HG03095 (cell line): ENCODE results near the gene RASAL3.
A peak's percentile ranks its signal among the peaks of the same experiment; 100 is the strongest.

Source experiments
- ATAC-seq: cut with Tn5 transposase; IDR thresholded peaks from one replicate; pipeline ENCODE4 v1.9.1; 2021; ENCODE audit warnings: moderate library complexity; ENCODE audit not compliant: unreplicated experiment

Gene RASAL3

DNA sequence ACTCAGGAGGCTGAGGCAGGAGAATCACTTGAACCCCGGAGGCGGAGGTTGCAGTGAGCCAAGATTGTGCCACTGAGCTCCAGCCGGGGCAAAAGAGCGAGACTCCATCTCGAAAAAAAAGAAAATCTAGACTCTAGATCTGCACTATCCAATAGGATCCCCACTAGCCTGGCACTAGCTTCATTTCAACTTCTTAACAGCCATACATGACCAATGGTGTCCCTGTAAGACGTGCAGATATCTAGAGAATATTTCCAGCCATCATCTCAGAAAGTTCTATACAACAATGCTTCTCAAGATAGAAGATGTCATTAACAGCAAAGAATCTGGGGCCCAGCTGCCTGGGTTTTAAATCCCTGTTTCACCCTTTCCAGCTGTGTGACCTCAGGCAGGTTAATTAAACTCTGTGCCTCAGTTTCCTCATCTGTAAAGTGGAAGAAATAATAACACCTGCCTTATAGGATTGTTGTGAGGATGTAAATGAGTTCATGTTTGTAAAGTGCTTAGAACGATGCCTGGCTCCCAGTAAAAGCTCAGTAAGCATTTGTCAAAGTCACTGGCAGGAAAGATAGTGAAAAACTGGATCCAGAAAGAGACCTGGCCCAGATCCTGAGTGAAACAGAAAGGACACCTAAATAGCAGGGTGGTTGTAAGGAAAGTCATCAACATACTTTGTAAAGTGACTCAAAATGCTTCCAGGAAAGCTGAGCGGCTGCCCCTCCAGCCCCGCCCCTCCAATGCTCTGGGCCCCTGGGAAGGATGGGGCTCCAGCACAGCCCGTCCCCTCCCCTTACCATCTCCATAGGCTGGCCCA lies 28.1 kb downstream of the RASAL3 start:
- no peak for ATAC-seq

DNA sequence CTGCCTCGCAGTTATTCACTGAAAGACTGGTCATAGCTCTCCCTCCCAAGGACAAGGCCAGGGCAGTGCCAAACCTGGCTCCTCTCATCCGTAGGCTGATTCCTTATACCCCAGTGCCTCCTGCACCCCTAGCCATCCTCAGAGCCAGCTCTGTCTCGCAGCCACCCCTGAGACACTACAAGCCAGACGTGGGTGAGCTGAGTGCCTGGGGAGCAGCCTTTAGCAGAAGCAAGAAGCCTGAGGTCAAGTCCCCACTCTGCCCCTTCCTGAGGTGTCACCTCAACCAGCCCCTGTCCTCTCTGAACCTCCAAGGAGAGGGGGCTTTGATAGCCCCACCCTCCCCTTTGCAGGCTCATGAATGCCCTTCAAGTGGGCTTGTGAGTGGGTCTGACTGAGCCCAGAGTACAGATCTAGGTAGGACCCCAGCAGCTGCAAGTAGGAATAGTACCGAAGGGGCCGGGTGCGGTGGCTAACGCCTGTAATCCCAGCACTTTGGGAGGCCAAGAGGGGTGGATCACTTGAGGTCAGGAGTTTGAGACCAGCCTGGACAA lies 30.8 kb downstream of the RASAL3 start:
- ATAC-seq, result no peak

DNA sequence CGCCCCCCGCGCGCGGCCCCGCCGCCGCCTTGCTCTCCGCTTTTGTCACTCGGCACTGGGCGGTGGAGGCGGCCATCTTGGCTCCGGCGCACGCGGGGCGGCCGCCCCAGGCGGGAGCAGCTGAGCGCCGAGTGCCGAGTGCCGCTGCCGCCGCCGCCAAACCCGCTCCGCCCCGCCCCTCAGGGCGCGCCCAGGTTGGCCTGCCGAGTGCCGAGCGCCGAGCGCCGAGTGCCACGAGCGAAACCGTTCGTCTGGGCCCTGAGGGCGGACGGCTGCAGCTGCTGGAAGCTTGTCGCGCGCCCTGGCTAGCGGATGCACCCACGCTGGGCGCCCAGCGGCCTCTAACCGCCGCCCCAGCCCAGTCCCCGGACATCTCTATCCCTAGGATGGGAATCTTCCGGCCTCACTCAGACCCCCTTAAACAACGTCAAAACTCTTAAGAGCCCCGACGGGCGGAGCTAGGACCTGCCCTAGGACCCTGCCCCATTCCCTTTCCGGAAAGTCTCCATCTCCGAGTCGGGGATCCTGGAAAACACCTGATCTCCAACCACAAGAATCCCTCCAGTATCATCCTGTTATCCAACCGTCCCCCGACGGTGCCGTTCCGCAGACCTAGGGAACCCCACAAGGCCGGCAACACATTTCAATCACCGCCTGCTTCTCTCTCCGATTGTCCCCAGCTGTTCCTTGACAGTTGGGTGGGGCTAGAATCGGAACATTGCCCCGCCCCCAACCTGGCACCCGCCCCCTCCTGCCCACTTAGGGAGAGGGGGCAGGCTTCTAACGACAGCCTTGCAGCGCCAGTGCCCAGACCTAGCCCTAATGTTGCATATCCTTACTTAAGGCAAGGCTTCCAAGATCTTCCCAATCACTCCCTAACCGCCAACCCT lies 31.5 kb downstream of the RASAL3 start:
- ATAC-seq, result peak; percentile 67

DNA sequence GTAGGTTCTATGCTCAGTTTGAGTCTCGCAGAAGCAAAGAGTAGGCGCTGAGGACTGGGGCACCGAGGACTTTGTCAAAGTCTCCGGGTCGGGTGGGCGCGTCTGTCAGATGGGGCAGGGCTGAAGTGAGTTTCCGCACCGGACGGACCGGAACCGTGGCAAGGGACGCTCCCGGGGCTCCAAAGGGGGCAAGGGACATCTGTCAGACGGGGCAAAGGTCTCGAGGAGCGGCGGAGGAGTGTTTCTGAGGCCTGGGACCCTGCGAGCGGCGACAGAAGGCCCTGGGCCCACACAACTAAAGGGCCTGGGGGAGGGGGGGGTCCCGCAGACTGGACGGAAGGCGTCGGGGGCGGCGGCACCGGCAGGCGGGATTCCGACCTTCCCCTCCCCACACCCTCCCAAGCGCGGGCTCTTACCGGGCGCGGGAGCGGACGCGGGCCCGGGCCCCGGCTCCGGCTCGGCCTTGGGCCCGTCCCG lies 32.3 kb downstream of the RASAL3 start:
- ATAC-seq, result no peak

DNA sequence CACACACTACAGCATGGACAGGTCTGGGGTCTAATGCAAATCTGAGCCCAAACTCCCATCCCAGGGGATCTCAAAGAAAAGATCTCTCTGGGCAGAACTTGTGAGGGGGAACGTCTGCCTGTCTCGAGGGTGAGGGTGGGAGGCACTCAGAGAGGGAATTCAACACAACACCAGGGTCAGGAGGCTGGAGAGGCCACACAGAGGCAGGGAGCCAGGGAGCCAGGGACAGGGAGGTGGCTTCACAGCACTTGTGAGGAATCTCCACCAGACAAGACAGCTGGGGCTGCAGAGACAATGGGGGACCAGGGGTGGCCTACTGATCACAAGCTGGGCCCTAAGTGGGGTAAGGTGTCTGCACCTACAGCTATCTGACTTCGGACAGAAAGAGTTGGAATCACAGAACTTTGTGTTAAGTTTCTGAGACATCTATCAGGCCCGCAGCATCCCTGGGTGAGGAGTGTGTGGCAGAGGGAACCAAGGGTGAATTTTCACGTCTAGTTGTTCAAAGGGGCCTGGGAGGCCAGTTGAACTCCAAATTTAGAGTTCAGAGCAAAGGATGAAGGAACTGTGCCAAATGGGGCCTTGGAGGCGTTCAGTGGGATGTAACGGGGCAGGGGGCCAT lies 32.8 kb downstream of the RASAL3 start:
- no peak for ATAC-seq

DNA sequence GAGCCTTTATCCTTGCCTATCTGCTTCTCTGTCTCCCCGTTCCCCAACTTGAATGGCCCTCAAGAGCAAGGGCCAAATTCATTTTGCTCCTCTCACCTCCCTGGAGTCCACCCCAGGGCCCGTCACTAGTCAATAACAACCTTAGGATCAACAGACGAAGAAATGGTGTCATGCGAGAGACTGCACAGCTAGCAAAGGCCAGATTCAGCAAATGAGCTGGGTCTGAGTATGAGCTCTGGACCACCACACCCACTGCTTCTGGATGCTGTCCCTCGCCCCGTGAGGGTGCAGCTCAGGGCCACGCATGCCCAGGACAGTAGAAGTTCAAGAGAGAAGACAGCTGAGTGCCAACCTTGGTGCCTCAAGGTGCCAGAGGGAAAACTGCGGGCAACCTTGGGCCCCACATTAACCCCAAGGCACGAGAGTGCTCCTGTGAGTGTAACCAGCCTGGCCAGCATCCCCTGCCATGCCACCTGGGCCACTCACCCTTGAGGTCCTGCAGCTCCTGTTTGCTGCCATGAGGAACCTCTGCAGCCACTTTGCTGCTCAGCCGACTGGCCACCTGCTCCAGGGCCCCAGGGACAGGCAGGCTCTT lies 33.7 kb downstream of the RASAL3 start:
- no peak for ATAC-seq

DNA sequence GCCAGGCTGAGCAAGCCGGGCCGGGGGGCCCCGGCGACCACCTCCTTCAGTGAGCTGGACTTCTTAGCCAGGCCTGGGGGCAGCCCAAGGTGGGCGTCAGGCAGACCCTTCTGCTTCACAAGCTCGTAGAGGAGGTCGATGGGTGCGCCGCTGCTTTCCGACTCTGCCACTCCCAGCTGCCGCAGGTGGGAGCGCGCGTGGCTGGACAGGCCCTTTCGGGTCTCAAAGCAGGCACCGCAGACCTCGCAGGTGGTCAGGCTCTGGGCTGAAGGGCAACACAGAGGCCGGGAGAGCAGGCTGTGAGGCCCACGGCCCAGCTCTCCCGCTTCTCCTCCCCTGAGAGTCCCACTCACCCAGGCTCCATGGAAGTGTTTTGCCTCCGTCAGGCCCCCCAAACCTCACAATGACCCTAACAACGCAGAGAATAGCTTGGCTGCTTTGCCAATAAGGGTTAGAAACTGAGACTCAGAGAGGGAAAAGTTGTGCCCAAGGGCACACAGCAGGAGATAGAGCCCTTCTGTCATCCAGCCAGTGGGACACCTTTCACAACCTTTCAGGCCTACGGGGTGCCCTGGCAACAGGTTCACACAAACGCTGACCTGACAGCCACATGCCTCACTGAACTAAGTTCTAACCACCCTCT lies 34.4 kb downstream of the RASAL3 start:
- ATAC-seq, result no peak

DNA sequence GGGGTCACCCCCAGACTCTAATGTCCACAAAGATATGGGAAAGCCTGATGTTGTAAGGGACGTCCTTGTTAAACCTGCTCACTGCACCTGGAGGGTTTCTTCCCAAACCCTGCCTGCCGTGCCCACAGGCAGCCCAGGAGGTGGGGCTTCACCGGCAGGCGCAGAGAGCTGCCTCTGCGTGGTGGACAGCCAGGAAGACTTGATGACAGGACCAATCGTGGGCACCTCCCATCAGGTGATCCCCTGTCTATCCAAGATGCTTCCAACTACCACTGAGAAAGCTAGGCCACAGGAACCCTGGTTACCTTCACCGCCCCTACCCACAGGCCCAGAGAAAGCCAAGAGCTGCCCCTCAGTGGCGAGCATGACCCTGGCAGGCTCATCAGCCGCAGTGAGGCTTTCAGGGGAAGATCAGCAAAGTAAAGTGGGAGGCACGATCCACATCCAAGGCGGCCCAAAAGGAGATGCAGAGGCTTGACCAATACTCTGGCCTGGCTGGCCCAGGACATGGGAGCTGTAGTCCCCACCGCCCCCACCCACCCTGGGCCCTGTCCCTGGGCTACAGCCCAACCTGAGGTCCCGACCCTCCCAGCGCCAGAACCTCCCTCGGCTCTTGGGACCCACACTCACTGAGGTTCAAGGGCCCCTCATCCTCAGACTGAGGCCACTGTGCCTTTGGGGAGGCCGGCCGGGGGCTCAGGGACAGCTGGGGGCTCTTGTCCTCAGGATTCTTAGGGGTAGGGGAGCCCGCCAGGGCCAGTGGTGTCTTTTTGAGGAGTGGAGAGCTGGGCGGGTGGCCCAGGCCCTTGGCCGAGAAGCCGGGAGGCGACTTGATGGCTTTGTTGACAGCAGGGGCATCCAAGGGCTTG lies 35.2 kb downstream of the RASAL3 start:
- ATAC-seq, result no peak

DNA sequence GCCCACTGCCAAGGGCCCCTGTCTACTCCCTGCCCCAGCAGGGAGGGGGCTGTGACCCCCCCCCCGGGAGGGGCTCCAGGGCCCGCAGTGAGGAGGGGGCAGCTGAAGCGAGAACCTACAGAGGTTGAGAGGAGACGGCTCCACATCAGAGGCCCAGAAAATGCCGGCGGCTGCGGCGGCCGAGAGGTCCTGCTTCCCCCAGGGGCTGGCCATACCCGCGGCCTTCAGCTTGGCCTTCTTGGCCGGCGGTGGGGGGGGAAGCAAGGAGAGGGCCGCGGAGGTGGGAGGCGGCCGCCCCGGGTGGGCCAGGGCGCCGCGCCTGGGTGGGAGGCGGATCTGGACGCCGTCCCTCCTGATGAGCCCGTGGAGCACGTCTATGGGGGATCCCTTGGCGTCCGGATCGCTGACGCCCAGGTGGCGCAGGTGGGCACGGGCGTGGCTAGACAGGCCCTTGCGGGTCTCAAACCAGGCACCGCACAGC lies 36.3 kb downstream of the RASAL3 start:
- ATAC-seq, result no peak

DNA sequence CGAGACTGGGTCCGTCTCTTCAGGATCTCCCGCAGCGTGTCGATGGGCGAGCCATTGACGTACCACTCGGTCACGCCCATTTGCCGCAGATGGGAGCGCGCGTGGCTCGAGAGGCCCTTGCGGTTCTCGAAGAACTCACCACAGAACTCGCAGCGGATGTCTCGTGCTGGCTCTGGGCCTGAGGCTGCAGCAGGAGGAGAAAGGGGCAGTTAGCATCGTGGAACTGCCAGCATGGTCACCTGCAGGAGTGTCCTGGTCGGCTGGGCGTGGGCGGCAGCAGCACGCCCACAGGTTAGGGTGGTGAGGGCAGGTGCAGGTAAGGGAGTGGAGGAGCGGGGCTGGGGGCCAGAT lies 37.0 kb downstream of the RASAL3 start:
- no peak for ATAC-seq

DNA sequence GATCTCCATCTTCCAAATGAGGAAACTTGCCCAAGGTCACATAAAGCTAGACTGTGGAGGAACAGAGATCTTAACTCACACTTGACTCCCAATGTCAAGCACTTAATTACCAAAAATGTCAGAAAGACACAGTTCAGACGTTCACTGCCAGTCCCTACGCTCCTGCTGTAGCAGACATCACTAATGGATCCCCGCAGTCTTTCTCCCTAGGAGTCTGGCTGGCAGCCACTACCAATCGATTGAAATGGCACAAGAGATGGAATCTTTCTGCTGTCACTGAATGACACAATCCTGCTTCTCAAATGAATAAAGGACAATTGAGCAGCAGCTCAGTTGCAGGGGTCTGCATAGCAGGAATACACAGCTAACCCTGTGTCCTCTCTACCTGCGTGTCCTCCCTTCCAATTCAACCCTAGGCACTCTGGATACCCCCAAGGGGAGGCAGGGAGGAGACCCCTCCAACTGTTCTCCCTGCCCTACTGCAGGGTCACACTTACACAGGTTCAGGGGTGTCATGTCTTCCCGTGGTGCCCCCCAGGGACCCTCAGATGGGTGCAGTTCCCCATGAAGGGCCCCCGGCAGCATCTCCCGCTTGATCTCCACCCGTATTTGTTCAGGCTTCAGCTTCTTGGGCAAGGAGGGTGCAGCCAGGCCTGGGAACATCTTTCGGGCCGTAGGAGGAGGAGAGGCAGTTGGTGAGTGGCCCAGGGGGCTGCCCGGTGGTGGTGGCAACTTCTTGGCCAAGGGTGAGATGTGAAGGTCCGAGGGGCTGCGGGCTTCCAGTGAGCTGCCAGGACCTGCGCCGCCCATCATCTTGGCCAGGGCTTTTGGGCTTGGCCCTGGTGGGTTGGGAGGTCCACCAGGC lies 37.6 kb downstream of the RASAL3 start:
- ATAC-seq, result no peak

DNA sequence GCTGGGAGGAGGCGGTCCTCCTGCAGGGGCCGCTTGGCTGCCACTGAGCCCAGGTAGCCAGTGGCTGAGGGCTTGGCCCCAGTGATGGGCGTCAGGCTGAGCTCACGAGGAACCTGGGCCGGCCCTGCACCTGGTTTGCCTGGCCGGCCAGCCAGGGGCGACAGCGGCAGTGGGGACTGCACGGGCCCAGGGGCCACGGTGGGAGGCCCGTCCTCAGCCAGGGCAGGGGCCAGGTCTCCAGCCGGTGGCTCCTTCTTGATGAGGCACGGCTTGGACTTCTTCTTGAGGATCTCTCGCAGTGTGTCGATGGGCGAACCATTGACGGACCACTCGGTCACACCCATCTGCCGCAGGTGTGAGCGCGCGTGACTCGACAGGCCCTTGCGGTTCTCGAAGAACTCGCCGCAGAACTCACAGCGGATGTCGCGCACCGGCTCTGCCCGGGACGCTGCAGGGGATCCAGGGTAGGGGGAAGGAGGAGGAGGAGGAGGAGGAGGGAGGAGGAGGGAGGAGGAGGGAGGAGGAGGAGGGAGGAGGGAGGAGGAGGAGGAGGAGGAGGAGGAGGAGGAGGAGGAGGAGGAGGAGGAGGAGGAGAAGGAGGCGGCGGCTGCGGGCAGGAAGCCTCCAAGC lies 38.9 kb downstream of the RASAL3 start:
- no peak for ATAC-seq

DNA sequence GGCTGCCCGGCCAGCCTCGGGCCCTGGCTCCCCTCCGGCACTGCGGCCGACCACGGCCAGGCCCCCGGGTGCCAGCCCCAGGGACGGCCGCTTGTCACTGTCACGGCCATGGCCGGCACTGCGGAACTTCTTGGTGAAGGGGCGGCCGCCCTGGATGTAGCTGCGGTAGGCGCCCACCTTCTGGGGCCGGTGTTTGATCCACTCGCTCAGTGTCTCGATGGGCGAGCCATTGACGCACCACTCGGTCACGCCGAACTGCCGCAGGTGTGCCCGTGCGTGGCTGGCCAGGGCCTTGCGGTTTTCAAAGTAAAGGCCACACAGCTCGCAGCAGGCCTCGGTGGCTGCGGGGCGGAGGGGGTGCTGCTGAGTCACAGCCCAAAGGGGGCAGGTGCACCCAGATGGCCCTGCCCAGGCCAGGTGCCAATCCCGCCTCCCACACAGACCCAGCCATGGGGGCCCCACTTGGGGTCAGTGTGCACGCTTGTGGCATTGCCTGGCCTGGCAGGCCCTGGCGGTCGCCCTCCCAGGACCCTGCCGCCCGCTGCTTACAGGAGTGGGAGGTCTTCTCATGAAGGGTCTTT lies 39.6 kb downstream of the RASAL3 start:
- no peak for ATAC-seq

DNA sequence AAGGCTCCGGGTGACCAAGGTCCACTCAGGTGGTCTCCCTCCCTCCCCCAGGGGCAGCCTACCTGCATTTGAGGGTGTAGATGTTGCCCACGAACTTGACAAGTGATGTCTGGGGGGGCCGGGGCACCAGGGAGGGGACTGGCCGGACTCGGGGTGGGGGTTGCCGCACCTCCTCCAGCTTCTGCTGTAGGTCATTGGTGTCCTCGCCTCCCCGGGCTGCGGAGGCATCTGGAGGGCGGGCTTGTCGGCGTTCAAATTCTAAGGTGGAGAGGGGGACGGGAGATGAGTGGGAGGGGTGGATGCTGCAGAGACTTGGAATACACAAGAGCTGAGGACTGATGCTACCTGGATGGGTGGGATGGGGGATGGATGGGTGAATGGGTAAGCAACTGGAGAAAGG lies 40.2 kb downstream of the RASAL3 start:
- no peak for ATAC-seq

DNA sequence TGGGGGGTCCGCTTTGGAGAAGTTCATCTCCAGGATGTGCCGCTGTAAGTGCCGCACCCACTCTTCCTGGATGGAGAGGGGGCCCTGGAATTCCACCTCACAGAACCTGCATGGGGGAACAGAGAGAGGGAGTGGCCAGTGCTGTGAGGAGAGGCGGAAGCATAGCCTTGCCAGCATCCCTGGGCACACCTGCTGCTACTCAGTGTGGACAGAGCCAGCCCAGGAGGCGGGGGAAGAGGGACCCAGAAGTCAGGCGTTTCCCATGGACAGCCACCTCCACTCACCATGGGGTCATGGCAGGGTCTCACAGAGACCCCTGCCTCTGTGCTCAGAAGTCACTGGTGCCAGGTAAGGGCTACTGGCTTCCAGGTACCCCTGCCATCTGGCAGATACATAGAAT lies 41.2 kb downstream of the RASAL3 start:
- ATAC-seq, result no peak

DNA sequence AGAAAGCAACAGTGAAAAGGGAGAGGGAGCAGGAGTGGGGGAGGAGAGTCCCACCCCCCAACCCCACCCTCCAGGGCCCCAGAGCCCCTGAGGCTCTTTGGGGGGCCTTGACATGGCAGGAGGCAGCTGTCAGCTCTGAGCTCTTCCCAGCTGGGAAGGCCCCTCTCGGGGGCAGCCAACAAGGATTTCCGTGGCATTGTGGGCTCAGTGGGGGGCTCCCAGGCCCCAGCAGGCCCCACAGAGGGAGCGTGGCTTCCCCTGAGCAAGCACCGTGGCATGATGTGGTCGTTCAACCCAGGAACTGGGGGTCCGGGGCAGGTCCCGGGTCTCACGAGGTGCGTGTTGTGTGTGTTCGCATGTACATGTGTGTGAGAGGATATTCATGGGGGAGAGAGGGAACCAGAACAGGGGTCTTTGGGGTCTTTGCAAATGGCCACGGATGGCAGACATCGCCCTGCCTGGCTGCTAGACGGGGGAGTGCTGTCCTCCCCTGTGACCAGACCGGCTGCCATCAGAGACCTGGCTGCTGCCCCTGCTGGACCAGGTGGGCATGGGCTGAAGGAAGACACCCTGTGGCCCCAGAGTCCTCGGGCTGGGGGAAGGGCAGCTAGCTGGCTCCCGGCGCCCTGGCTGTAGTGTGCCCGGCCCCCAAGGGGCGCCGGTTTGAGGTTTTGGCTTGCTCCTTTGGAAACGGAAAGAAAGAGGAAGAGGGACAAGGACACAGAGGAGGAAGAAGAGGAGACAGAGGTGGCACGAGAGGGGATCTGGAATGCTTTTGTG lies 41.9 kb downstream of the RASAL3 start:
- no peak for ATAC-seq

DNA sequence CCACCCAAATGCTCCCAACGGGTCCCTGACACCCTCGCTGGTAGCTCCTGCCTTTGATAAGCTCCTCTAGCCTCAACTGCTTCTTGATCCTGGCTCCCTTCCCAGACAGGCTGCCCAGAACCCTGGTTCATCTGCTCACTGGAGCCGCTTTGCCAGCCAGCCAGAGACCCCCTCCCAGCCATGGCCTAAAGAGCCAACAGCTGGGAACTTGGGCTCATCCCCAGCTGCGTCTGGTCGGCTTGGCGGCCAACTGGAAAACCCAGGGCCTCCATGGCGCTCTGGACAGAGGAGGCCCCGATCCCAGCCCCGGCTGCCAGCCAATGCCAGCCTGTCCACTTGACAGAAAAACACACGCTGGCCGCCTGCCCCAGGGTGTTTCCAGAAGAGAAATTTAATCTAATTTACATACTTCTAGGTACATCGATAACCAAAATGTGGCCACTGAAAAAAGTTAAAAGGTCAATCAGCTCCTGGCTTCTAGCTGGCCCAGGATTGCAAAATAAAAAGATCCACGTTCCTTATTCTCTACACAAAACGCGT lies 42.6 kb downstream of the RASAL3 start:
- ATAC-seq, result no peak
